HG02610 (cell line): ENCODE measurements around the gene RBFOX1.

Experiments
- ATAC-seq: cut with Tn5 transposase; IDR thresholded peaks from one replicate; pipeline ENCODE4 v1.9.1; 2021; ENCODE audit warnings: mild to moderate bottlenecking, moderate library complexity; ENCODE audit not compliant: unreplicated experiment

The RBFOX1 gene

DNA sequence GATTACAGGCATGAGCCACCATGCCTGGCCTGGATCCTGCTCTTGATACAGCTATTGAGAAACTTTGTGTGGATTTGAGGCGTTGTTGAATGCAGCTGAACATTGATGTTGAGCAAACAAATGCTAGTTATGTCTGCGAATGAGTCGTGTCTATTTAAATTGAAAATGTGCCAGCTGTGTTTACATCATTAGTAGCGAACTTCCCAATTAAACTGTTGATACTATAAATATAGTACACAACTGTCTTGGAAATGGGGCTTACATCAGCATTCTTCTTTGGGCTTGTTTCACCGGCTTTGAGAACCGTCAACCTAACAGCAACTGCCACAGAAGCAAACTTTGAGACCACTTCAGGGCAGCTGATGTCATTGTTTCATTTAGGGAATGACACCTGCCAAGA, 251.9 kb downstream of the RBFOX1 start:
- ATAC-seq: no peak

DNA sequence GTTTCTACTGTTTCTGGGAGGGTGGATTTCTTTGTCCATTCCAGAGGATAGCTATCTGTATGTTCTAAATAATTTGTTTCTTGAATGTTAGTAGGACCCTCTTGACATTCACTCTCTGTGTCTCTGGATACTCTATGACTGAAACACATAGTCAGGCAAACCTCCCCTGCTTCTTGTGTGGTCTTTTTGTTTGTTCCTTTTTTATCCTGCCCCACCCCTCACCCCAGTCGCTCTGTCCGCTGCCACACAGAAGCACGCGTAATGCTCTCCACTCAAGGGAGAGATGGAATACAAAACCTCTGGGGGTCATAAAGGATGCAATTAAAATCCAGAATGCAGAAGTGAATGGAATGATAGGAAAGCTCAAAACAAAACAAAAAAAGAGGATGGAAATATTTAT, 253.1 kb downstream of the RBFOX1 start:
- ATAC-seq: no peak

DNA sequence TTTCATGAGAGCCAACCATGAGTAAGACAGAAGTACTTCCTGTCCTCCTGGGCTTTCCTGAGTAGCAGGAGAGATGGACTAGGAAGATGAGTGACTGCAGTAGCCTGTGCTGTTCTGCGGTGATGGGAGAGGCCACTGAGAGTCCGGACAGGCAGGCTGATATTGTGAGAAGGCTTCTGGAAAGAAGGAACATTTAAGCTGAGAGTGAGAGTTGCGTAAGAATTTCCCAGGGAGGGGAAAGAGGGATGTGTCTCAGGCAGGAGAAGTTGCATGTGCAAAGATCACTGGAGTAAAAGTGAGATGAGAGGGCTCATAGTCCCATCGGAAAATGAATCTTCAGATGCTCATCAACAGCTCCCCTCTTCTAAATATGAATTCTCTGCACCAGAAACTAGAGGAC, 258.3 kb downstream of the RBFOX1 start:
- ATAC-seq: no peak

DNA sequence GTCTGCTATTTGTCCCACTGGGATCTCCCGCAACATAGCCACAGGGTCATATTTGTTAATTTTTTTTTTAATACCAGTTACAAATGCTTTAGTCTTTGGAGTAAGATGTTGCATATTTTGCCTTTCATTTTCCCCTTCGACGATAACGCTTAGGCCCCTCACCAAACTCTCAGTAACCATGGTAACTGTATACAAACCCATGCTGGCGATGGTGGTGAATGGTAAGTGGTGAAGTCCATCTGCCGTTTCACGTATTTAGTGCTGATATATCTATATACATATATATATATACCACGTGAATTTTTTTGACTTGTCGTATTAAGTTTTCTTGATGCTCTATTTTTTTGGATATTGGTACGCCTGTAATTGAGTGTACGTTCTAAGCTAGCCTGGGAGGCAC, 263.7 kb downstream of the RBFOX1 start:
- ATAC-seq: no peak

DNA sequence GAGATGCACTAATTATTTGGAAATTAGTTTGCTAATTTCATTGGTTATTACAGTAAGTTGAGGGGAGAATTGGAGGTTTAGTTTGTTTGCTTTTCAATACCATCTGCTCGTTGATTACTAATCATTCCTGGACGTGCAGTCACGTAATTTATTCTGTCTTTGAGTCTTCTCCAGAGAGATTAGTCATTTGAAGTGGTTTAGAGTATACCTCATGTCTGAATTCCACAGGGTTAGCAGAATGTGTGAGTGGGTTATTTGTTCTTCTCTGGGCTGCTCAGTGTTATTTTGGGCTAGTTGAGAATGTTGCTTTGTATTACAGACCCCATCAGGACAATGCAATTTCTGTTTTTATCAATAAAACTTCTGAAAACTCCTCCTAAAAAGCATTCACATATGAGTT, 265.0 kb downstream of the RBFOX1 start:
- ATAC-seq: no peak

DNA sequence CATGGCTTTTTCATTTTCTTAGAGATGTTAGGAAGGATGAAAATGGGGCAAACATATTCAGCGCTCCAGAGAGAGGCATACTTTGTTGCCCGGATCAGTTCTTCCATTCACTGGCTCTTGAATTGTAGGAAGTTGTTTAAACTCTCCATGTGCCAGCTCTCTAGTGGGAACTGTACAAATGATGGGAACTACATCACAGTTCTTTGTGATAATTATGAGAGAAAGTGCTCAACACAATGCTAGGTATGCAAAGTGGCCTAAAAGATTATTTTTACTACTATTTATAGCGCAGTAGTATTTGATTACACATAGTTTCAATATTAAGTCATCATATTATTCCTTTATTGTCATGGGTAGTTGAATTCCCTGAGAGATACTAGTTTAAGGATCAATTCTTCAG, 268.5 kb downstream of the RBFOX1 start:
- ATAC-seq: no peak

DNA sequence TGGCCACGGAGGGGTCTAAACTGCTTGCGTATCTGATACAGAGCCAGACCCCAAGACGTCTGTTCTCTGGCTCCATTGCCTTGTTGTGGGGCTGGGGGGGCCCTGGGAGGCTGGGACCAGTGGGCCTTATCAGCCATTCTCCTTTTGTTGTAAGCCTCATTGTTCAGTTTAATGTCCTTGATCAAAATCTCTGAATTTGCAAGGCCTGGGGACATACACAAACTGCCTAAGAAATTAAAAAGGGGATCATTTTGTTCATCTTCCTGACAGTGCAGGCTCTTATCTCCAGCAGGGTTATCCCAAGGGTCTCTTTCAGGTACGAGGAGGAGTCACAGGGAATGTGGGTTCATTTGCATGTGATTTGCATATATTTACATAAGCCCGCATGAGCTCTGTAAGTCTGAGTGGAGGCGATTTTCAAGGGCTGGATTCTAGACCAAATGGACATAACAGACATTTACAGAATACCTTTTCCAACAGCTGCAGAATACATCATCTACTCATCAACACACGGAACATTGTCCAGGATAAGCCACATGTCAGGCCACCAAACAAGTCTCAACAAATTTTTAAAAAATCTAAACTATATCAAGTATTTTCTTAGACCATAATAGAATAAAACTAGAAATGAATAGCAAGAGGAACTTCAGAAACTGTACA, 269.8 kb downstream of the RBFOX1 start:
- no peak for ATAC-seq

DNA sequence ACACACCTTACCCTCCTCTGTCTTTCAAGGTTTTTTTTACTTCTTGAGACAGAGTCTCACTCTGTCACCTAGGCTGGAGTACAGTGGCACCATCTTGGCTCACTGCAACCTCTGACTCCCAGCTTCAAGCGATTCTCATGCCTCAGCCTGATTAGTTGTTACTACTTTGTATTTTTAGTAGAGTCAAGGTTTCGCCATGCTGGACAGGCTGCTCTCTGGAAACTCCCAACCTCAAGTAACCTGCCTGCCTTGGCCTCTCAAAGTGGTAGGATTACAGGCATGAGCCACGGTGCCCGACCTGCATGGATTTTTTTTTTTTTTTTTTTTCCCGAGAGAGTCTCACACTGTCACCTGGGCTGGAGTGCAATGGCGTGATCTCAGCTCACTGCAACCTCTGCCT, 273.2 kb downstream of the RBFOX1 start:
- ATAC-seq: no peak

DNA sequence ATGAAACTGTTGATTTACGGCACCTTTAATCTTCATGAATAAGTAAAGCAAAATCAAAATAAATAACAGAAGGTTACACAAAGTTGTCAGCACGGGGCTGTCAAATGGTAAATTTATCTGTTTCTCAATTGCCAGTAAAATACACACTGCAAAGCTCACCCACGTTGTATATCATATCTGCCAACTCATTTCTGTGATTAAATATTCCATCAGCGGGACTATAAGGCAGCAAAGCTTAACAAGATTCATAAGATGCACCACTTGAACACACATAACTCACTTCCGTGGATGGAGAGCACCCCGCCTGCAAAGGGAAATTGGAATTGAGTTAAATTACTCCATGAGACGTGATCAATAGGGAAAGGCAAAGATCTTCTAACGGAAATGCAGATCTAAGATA, 280.0 kb downstream of the RBFOX1 start:
- no peak for ATAC-seq

DNA sequence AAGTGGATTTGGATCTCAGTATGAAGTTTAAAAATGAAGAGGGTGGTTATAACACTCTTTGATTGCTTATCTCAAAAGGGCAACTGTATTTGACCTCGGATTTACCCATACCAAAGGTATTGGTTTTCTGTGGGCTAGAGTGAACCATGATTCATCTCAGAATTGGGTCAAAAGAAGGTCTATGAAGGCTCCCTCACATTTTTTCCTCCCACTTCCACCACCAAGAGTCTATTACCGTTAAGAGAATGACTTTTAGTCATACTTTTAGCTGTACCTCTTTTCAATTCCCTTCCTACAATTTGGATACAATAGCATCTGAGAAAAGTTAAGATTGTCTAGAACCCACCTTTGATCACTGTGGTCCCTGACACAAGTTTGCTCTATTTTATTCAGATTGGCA, 280.9 kb downstream of the RBFOX1 start:
- no peak for ATAC-seq

DNA sequence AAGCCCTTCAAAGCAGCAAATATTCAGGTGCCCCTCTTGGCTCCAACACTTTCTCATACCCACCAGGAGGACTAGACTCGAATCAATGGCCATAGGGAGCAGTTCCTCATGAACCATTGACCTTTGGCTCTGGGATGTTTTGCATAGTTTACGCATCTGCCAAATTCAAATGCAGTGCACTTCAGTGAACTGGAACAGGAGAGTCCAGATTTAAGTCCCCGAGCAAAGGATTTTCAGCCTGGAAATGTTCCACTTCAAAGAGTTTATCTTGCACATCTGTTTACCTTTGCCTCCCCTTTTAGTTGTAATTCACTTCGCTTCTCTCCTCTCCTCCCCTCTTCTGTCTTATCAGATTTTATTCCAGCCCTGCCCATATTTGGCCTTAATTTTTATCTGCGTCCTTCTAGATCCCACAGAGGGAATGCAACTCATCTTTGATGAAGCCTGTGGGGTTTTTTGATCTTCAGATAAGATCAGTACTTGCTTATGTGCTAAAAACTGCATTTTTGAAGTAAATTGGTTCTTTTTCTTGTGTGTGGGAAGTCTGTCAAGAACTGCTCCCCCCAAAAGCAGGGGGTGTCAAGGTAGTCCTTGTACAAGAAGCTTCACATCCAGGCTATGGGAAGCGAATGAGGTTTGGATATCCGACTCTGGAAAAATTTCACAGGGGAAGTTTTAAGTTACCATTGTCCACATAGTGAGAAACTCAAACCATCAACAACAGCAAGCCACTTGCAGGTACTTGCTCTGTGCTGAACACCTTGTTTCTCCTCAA, 281.6 kb downstream of the RBFOX1 start:
- ATAC-seq: no peak

DNA sequence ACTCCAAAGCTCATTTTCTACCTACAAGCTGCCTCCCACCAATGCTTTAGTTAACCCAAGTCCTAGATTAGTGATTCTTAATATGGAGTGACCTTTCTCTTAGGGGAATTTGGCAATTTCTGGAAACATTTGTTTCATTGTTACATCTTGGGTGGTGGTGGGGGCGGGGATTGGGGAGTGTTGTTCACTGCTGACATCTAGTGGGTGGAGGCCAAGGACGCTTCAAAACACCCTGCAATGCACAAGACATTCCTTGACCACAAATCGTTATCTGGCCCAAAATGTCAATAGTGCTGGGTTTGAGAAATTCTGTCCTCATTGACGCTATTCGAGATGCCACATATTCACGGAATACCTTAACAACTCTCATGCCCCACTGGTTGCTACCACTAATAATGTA, 282.9 kb downstream of the RBFOX1 start:
- ATAC-seq: no peak

DNA sequence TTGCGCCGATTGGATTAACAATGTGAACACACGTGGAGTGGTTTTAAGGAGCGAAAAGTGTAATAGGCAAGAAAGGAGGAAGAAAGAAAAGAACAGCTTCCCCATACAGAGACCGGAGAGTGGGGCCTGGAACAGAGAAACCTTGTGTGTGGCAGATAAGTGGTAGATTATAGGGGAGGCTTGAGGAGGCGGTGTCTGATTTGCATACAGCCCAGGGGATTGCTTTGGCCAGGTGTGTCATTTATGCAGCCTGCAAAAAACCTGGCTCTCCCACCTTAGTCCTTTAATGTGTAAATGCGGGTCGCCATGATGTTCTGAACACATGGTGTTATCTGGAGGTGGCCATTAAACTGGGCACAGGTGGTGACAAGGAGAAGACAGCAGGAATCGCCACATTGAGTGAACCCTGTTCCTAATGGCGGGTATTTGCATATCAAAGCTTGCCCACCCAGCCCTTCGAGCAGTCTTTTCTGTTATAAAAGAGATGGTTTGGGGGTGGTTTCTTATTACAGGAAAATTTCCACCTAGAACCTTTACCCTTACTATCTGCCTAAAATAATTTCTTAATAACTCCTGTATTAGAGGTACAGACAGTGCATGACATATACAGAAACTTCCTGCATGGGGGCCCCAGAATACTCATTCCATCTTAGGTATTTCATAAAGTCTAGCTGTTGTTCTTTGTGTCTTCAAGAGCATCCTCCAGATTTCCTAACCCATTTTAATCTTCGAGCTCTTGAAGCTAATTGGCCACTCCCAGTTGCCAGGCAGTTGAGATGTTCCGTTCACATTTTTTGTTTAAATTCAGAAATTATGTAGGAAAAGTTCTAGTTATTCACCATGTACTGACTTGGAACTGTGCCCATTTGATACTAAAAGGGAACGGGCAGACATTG, 292.5 kb downstream of the RBFOX1 start:
- no peak for ATAC-seq

DNA sequence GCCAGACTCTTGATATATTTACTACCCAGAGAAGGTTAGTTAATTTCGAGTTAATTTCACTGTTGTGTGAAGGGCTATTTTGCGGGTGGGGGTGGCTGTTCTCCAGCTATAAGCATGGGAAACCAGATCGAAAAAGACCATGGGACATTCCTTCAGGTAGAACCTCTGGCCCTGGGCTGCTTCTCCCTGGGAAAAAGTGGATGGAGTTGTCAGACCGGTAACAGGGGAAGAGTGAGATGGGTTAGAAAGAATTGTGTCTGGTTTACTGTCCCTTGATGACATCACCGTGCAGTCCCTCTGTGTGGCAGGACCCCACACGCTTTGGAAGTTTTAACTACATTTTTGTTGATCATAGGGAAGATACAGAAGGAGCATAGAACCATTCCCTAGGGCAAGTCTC, 296.3 kb downstream of the RBFOX1 start:
- no peak for ATAC-seq

DNA sequence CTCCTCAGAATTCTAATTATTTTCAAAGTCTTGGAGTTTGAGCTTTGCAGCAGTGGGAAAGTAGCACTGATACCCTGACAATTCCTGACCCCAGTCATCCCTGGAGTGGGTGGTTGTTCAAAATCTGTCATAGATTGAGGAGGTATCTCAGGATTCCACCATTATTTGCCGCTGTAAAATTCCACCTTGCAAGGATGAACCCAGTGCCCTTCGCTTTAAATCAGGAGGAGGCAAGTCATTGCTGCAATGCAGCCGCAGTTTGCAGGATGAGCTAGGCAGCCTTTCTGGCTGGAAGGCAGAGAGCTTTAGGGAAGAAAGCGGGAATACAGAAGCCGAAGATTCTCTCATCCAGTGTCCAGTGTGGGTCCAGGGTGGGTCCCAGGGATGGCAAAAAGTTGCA, 296.9 kb downstream of the RBFOX1 start:
- no peak for ATAC-seq

DNA sequence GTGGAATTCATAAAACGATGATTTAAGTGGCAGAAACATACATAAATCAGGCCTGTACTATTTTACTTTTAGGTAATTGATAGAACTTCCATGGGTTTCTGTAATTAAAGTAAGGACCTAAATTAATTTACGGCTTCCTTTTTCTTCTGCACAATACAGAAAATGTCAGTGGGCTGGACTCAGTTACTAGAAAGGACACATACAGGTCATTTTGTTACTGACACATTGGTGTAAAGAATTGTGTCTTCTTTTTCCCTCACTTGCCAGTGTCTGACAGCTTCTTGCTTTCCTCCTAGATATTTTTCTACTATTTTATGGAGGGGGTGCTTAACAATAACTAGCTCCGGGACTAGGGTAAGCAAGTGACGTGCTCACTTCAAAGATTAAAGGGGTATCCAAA, 304.8 kb downstream of the RBFOX1 start:
- ATAC-seq: no peak

DNA sequence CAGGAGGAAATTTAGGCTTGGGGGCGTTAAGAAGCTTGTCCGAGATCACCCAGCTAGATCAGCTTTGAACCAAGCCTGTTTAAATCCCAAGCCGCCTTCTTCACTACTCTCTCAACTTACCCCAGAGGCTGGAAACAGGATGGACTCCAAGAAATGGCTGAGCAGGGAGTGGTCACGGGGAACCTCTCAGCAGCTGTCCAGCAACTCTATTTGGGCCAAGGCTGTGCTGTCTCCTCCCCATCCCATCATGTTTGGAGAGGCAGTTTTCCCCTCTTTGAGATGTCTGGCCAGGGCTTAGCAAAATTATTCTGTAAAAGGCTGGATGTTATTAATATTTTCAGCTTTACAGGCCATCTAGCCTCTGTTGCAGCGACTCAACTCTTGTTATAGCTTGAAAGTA, 305.7 kb downstream of the RBFOX1 start:
- no peak for ATAC-seq

DNA sequence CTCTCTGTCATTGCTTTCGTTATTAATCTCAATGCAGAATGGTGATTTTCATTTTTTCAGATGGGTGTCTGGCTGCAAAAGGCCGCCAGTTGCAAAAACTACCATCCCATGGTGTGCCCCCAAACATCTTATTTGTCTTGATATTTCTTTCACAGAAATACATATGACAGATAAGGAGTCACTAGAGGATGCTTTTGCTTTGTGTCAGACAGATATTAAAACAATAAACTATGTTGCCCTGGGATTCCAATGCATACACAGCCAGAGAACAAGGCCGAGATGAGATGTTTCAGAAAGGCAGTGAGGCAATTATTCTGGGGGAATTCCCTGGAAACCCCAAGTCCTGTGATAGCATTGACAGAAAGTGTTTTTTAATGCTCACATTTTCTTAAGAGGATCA, 307.7 kb downstream of the RBFOX1 start:
- no peak for ATAC-seq

DNA sequence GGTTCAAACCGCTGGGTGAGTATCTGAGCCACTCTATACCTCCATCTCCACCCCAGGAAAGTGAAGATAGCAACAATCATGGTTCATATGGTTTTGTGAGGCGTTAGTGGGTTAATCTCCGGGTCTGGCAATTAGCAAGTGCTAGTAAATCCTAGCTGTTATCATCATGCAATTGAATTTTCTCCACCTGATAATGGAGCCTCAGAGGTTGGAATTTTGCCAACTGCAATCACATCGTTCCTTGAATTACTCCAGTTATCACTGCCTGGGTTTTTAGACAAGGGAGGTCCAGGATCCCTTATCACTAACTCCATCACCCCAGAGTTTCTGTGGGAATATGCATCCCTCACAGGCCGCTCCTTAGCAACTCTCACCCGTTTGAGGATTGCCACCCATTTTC, 311.5 kb downstream of the RBFOX1 start:
- no peak for ATAC-seq

DNA sequence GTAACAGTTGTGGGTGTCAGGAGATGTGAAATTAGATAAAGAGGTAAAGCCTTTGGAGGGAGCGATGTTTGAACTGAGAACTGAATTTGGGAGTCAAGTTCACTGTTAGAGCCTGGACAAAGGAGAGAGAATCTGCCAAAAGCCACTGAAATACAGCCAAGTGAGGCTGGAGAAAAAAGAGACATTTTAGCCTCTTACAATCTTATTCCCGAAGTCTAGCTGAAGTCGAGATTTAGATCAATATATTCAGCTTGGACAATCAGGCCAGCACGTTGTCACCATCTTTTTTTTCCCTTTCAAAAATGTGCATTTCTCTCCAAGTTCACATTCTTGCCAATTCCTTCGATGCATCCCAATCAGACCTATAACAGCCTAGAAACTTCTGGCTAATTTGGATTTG, 312.2 kb downstream of the RBFOX1 start:
- ATAC-seq: no peak

DNA sequence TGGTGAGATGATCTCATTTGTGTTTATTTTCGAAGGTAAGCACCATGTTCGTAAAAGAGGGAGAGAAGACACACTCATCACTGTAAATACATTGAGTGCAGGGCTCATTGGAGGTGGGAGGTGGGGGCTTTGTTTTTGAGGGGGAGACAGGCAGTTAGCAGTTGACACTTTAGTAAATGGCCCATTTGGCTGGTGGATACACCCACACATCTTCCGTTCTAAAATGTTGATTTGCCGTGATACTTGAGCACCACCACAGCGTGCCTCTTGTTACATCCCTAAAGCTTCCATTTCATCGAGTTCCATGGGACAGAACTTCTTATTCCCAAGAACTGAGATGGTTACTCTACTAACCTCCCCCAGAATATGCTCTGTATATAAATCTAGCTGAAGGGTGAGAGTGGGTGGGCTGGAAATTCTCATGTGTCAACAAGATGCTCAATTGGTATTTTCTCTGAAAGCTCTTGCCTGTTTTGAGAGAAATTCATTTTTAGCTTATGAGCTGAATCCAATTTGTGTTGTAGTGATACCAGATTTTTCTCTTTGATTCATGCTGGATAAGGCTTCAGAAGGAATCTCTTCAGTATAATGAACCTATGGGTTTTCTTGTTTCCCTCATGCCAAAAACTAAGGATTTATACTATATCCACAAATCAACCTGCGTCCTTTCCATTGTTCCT, 314.3 kb downstream of the RBFOX1 start:
- ATAC-seq: no peak
